Calu3 (cell line): Measurements from ENCODE around the gene PIAS1. TPM values are rescaled to one million over a fixed set of nuclear protein-coding genes. Genes with fewer than 3 reads are reported as not detected.
A peak's percentile ranks its signal among the peaks of the same experiment; 100 is the strongest.

Experiments used
- BruUV-seq: library from RNA; stranded (reverse); fragments of 400-500 nt; replicated peaks from 2 replicates; lab custom pipeline; 2021; lab: Mats Ljungman, UMichigan
- CTCF ChIA-PET: fragments of 300-600 bp; sonication (Branson Sonifier 250); formaldehyde crosslinking; loops from one replicate; lab custom pipeline; 2022; ENCODE audit warnings: antibody characterized with exemption; lab: Charles Lee
- DNase-seq: peaks from one replicate; pipeline ENCODE4 v3.0.0; 2022
- H3K27ac Mint-ChIP-seq: one replicate; pipeline ENCODE4 v1.8.0; 2022; ENCODE audit warnings: mixed read lengths; ENCODE audit not compliant: unreplicated experiment
- H3K27me3 Mint-ChIP-seq: one replicate; pipeline ENCODE4 v1.8.0; 2022; ENCODE audit warnings: mixed read lengths; ENCODE audit not compliant: unreplicated experiment
- H3K36me3 Mint-ChIP-seq: one replicate; pipeline ENCODE4 v1.8.0; 2022; ENCODE audit warnings: mild to moderate bottlenecking, moderate library complexity, mixed read lengths; ENCODE audit not compliant: insufficient read depth, unreplicated experiment
- H3K4me1 Mint-ChIP-seq: one replicate; pipeline ENCODE4 v1.8.0; 2022; ENCODE audit warnings: mild to moderate bottlenecking, low read depth, mixed read lengths; ENCODE audit not compliant: unreplicated experiment
- H3K4me3 Mint-ChIP-seq: one replicate; pipeline ENCODE4 v1.8.0; 2022; ENCODE audit warnings: mild to moderate bottlenecking, low read depth, moderate library complexity, mixed read lengths; ENCODE audit not compliant: unreplicated experiment
- H3K9me3 Mint-ChIP-seq: one replicate; pipeline ENCODE4 v1.8.0; 2022; ENCODE audit warnings: low read depth, mixed read lengths; ENCODE audit not compliant: unreplicated experiment
- intact Hi-C: fragments of 100-400 bp; cut with micrococcal nuclease; formaldehyde crosslinking; loops from one replicate; pipeline ENCODE4 v1.10.0; 2022; ENCODE audit not compliant: unreplicated experiment
- total RNA-seq: library from RNA; stranded (reverse); gene quantifications from 2 replicates; pipeline ENCODE4 v1.2.3, GENCODE V29; 2022
- TF ChIP-seq, protein P1 (sequence below): fragments of 200-600 bp; IDR thresholded peaks from one replicate; pipeline ENCODE4 v1.8.0; 2022; ENCODE audit warnings: antibody characterized with exemption; ENCODE audit not compliant: unreplicated experiment

PIAS1 gene
- total RNA-seq, 1 experiment from 2014 or later = 51.7 TPM

DNA sequence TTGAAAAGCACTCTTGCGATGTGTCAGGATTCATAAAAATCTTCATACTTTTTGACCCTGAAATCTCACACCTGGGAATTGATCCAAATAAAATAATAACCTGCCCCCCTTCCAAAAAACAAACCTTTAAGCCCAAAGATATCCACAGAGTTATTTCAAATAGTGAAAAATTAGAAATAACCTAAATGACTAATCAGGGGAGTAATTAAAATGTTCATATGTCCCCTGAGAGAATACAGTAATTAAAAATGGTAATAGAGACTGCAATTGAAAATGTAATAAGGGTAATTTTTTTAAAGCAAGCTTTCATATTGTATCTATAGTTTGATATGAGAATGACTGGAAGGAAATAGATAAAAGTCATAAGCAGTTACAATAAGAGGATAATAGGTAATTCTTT lies 83.0 kb downstream of the PIAS1 start:
- H3K27ac Mint-ChIP-seq = peak overlapping the region; percentile 28
- DNase-seq = no peak
- intact Hi-C loops = no loop called here
- H3K4me3 Mint-ChIP-seq = no peak overlapping the region
- H3K9me3 Mint-ChIP-seq = no peaks in the 10 kb centered on the region
- peaks cover 52% of the 10 kb centered on the region for H3K4me1 Mint-ChIP-seq
- H3K36me3 Mint-ChIP-seq = peaks cover 9% of the 10 kb centered on the region
- TF ChIP-seq, protein P1, sequence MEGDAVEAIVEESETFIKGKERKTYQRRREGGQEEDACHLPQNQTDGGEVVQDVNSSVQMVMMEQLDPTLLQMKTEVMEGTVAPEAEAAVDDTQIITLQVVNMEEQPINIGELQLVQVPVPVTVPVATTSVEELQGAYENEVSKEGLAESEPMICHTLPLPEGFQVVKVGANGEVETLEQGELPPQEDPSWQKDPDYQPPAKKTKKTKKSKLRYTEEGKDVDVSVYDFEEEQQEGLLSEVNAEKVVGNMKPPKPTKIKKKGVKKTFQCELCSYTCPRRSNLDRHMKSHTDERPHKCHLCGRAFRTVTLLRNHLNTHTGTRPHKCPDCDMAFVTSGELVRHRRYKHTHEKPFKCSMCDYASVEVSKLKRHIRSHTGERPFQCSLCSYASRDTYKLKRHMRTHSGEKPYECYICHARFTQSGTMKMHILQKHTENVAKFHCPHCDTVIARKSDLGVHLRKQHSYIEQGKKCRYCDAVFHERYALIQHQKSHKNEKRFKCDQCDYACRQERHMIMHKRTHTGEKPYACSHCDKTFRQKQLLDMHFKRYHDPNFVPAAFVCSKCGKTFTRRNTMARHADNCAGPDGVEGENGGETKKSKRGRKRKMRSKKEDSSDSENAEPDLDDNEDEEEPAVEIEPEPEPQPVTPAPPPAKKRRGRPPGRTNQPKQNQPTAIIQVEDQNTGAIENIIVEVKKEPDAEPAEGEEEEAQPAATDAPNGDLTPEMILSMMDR = no peak
- H3K27me3 Mint-ChIP-seq = no peaks in the 10 kb centered on the region
- BruUV-seq = no TSS peak
- CTCF ChIA-PET = no interaction called here

DNA sequence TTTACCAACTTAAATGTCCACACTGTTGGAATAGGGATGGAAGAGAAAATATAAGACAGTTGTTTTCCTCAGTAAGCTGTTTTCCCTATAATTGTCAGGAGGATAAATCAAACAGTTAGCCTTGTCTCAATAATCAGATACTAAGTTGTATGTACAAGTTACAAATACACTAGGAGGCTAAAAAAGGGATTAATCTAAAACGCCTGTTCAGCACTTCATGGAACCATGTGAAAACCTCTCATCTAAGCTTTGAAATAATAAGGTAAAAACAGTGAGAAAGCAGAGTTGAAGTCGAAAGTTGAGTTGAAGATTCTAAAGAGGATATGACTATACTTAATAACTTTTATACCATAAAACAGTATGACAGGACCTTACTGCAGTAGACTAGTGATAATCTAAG lies 89.0 kb downstream of the PIAS1 start:
- intact Hi-C loops = no loop called here
- TF ChIP-seq, protein P1 = no peak
- Mint-ChIP-seq H3K9me3 (no peaks in the 10 kb centered on the region), H3K27me3 (no peaks in the 10 kb centered on the region), H3K27ac (no peak overlapping the region), H3K4me3 (no peak overlapping the region), H3K4me1 (peaks cover 31% of the 10 kb centered on the region), H3K36me3 (peaks cover 9% of the 10 kb centered on the region)
- no peak for DNase-seq
- CTCF ChIA-PET = interaction anchor here (0.9 kb wide), 1 partner anchor 10 kb away, joined by 4 read pairs; no protein-coding TSS in a partner anchor
- no TSS peak for BruUV-seq

DNA sequence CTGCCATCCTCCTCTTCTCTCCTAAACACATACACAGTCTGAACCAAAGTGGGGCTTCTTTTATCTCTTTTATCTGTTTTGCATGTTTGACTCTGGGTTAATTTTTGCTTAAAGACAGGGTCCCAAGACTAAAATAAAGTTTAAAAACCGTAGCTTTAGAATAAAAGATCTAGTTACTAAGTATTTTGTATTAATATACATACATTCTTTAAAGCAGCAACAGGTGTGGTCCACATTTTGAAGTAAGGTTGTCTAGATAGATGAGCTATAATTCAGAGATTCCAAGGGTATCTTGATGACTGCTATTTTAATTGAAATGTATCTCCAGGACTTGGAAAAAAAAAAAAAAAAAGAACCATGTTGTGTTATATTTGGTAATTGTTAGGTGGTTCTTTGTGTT lies 89.7 kb downstream of the PIAS1 start:
- DNase-seq = no peak
- intact Hi-C loops = no loop called here
- peaks cover 31% of the 10 kb centered on the region for H3K4me1 Mint-ChIP-seq
- peaks cover 9% of the 10 kb centered on the region for H3K36me3 Mint-ChIP-seq
- BruUV-seq = no TSS peak
- H3K9me3 Mint-ChIP-seq = no peaks in the 10 kb centered on the region
- TF ChIP-seq, protein P1 = no peak
- H3K4me3 Mint-ChIP-seq = no peak overlapping the region
- CTCF ChIA-PET = no interaction called here
- no peaks in the 10 kb centered on the region for H3K27me3 Mint-ChIP-seq
- no peak overlapping the region for H3K27ac Mint-ChIP-seq

DNA sequence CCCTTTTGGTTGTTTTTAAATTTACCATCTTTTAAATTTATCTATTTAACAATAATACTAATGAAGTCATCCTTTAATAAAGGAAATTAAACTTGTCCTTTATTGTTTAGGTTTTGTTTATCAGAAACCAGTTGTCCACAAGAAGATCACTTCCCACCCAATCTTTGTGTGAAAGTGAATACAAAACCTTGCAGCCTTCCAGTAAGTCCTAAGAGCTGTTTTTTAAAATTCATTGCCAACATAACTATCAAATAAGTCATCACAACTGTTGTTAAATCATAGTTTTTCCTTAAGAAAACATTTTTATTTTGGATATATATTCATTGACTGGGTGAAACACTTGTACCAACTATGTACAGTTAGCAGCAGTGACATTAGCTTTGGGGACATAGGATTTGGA lies 91.6 kb downstream of the PIAS1 start:
- no peak for DNase-seq
- Mint-ChIP-seq H3K4me1 (peaks cover 24% of the 10 kb centered on the region), H3K4me3 (no peak overlapping the region), H3K36me3 (peaks cover 5% of the 10 kb centered on the region), H3K9me3 (no peaks in the 10 kb centered on the region), H3K27ac (no peak overlapping the region), H3K27me3 (no peaks in the 10 kb centered on the region)
- intact Hi-C loops = no loop called here
- CTCF ChIA-PET = no interaction called here
- TF ChIP-seq, protein P1 = no peak
- no TSS peak for BruUV-seq
